NK-92 (cell line): ENCODE data around the gene GNAT2.

Experiments
- DNase-seq: peaks from one replicate; lab custom pipeline; 2025; ENCODE audit not compliant: unreplicated experiment; lab: John Stamatoyannopoulos, UW

Gene GNAT2

GRCh38 chr1:109628540-109629321, 9.3 kb upstream of the GNAT2 start:
- no peak for DNase-seq

- DNase-seq: no peak
Measured at GRCh38 chr1:109627692-109628399, 8.4 kb upstream of the GNAT2 start.

GRCh38 chr1:109626682-109627408, 7.4 kb upstream of the GNAT2 start:
- DNase-seq: no peak

GRCh38 chr1:109625601-109626560, 6.5 kb upstream of the GNAT2 start:
- no peak for DNase-seq

GRCh38 chr1:109625176-109625575, 5.8 kb upstream of the GNAT2 start:
- no peak for DNase-seq

GRCh38 chr1:109624201-109625010, 5.0 kb upstream of the GNAT2 start:
- no peak for DNase-seq

- no peak for DNase-seq
Measured at GRCh38 chr1:109623601-109624161, 4.3 kb upstream of the GNAT2 start.

- no peak for DNase-seq
Measured at GRCh38 chr1:109622895-109623294, 3.5 kb upstream of the GNAT2 start.

GRCh38 chr1:109622137-109622892, 2.9 kb upstream of the GNAT2 start:
- no peak for DNase-seq

- DNase-seq: no peak
Measured at GRCh38 chr1:109621379-109622136, 2.1 kb upstream of the GNAT2 start.

GRCh38 chr1:109620841-109621286, 1.4 kb upstream of the GNAT2 start:
- peak; percentile 71 for DNase-seq

GRCh38 chr1:109620401-109620791, 980 bp upstream of the GNAT2 start:
- DNase-seq: no peak

GRCh38 chr1:109618661-109619575, 498 bp downstream of the GNAT2 start:
- DNase-seq: no peak

GRCh38 chr1:109617291-109617801, 2.1 kb downstream of the GNAT2 start:
- DNase-seq: no peak

GRCh38 chr1:109616391-109616790, 3.0 kb downstream of the GNAT2 start:
- no peak for DNase-seq

GRCh38 chr1:109615879-109616278, 3.5 kb downstream of the GNAT2 start:
- DNase-seq: no peak
